Choroid plexus epithelial cell (primary cell): ENCODE results near the gene FFAR3.

Experiments
- DNase-seq: peaks from one replicate; pipeline ENCODE4 v3.0.0-alpha.2; 2010; ENCODE audit warnings: low read depth
- H3K4me3 ChIP-seq: 2 replicates; pipeline ENCODE4 v1.5.1; 2011; ENCODE audit warnings: low read depth, mild to moderate bottlenecking, control low read depth, low read length, moderate library complexity
- CTCF ChIP-seq: conservative IDR thresholded peaks from 2 replicates; pipeline ENCODE4 v1.5.1; 2011; ENCODE audit warnings: low read depth, mild to moderate bottlenecking, control low read depth, inconsistent platforms, low read length, moderate library complexity

The FFAR3 gene

DNA sequence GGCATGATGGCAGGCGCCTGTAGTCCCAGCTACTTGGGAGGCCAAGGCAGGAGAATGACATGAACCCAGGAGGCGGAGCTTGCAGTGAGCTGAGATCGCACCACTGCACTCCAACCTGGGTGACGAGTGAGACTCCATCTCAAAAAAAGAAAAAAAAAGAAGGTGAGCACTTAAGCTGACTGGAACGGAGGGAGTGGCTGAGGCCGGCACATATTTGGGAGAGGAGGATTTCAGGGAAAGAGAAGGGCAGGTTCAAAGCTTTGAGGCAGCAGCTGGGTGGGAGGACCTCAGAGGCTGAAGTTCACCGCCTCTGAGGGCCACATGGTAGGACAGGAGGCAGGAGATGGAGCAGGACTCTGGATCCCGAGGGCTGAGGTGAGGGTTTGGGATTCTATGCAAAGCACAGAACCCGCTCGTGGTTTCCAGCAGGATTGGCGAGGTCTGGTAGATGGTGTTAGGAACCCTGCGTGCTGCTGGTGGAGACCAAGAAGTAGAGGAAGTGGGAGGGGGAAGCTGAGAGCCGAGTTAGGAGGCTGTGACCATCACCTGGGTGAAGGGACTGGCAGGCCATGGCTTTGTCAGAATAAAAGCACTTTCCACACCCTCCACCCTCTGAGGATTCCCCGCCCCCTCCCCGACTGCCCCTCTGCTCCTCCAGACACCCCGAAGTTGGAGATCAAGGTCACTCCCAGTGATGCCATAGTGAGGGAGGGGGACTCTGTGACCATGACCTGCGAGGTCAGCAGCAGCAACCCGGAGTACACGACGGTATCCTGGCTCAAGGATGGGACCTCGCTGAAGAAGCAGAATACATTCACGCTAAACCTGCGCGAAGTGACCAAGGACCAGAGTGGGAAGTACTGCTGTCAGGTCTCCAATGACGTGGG lies 20.9 kb upstream of the FFAR3 start:
- H3K4me3 ChIP-seq = no peak overlapping the region
- DNase-seq = no peak
- no peak for TF ChIP-seq CTCF

DNA sequence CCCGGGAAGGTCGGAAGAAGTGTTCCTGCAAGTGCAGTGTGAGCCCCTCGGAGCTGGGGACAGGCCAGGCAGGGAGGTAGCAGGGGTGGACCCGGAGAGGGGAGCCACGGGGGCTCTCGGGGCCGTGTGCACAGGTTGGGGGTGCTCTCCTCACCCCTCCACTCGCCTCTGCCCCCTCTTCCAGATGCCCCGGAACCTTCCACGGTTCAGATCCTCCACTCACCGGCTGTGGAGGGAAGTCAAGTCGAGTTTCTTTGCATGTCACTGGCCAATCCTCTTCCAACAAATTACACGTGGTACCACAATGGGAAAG lies 20.3 kb upstream of the FFAR3 start:
- no peak for DNase-seq
- no peak overlapping the region for H3K4me3 ChIP-seq
- no peak for TF ChIP-seq CTCF

DNA sequence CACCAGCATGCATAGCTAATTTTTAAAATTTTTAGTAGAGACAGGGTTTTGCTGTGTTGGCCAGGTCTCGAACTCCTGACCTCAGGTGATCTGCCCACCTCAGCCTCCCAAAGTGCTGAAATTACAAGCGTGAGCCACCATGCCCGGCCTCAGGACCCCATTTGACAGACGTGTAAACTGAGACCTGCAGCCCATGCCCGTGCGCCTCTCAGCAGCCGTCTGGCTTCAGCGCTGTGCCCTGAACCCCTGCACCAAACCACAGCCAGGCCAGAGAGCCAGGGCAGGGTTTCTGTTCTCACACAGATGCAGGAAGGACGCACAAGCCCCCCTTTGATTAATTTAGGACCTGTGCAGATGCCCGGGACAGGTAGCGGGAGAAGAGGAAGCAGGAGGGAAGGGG lies 17.8 kb upstream of the FFAR3 start:
- DNase-seq = no peak
- TF ChIP-seq CTCF = no peak
- H3K4me3 ChIP-seq = no peak overlapping the region

DNA sequence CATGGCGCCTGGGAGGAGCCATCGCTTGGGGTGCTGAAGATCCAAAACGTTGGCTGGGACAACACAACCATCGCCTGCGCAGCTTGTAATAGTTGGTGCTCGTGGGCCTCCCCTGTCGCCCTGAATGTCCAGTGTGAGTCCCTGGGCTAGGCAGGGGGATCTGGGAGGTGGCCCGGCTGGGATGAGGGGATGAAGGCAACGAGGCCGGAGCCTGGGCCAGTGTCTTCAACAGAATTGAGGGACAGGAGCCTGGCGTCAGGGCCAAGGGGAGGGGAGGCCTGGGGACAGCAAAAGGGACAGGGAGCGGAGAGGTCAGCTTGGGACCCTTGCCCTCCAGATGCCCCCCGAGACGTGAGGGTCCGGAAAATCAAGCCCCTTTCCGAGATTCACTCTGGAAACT lies 17.3 kb upstream of the FFAR3 start:
- H3K4me3 ChIP-seq = no peak overlapping the region
- no peak for TF ChIP-seq CTCF
- DNase-seq = no peak

- no peak for TF ChIP-seq CTCF
- no peak overlapping the region for H3K4me3 ChIP-seq
- DNase-seq = no peak
Observed at GRCh38 chr19:35341565-35342225, 16.6 kb upstream of the FFAR3 start.

- no peak for TF ChIP-seq CTCF
- no peak for DNase-seq
- H3K4me3 ChIP-seq = no peak overlapping the region
Observed at GRCh38 chr19:35342430-35342829, 15.8 kb upstream of the FFAR3 start.
